ENCODE data around the gene LRRC37A3.
"Not testable (repeated sequence)": the region's sequence is repeated elsewhere in the genome, so short reads cannot be mapped to it uniquely, and the experiment has no call there.

- TF ChIP-seq, protein P1, sequence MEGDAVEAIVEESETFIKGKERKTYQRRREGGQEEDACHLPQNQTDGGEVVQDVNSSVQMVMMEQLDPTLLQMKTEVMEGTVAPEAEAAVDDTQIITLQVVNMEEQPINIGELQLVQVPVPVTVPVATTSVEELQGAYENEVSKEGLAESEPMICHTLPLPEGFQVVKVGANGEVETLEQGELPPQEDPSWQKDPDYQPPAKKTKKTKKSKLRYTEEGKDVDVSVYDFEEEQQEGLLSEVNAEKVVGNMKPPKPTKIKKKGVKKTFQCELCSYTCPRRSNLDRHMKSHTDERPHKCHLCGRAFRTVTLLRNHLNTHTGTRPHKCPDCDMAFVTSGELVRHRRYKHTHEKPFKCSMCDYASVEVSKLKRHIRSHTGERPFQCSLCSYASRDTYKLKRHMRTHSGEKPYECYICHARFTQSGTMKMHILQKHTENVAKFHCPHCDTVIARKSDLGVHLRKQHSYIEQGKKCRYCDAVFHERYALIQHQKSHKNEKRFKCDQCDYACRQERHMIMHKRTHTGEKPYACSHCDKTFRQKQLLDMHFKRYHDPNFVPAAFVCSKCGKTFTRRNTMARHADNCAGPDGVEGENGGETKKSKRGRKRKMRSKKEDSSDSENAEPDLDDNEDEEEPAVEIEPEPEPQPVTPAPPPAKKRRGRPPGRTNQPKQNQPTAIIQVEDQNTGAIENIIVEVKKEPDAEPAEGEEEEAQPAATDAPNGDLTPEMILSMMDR (conservative IDR thresholded peaks at IDR 0.05 in 1 of 2, IDR thresholded peaks at IDR 0.05 in 1 of 2; ENCODE audit: low read depth in 1 of 2, low read length in 2 of 2), result not testable (repeated sequence)
- TF ChIP-seq EZH2 (IDR thresholded peaks at IDR 0.05; ENCODE audit: low read length, missing control alignments), result not testable (repeated sequence)
These were observed 22.1 kb downstream of the LRRC37A3 start for GRCh38 chr17:64897136-64897535.
